ENCODE data around the gene HM13.
"Not testable (repeated sequence)": the region's sequence is repeated elsewhere in the genome, so short reads cannot be mapped to it uniquely, and the experiment has no call there.

Gene HM13

GRCh38 chr20:31502884-31503673, 11.2 kb upstream of the HM13 start:
- peak; percentile 83 for DNase-seq

DNA sequence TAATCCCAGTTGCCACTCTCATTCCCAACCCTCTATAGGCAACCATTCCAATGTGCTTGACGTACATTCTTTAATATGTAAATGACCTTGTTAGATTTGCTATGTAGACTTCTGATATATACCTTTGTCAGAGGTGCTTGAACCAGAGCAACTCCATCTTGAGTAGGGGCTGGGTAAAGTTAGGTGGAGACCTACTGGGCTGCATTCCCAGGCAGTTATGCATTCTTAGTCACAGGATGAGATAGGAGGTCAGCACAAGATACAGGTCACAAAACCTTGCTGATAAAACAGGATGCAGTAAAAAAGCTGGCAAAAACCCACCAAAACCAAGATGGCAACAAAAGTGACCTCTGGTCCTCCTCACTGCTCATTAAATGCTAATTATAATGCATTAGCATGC, 8.3 kb upstream of the HM13 start:
- no peak for DNase-seq

- no peak for DNase-seq
Measured at GRCh38 chr20:31508517-31509244, 5.6 kb upstream of the HM13 start.

DNA sequence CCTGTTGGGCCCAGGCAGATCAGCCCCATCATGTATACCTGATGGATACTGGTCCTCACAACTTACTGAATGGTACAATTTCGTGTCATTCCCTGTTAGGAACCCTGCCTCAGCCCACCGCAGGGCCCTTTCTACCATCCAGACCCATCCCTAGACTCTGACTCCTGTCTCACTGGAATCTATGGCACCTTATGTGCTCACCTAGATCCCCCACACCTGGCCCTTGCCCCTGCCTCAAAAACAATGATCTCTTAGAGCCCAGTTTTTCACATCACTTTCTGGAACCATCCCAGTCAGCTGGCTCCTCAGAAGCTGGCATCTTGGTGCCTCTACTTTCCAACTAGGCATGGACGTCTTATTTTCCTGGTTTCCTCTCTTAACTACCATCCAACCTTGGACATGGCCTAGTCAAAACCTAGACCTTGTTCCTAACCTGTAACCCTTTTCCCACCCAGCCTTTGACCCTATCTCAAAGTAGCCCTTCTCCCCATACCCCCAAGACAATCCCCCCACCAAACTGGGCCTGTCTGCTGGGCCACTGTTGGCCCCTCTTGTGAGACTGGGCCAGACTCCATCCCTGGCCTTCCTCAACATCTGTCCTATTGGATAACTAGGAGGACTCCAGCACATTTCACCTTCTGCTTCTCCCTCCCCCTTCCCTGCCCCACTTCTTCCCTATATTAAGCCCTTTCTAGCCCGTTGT, 981 bp downstream of the HM13 start:
- DNase-seq: no peak

DNA sequence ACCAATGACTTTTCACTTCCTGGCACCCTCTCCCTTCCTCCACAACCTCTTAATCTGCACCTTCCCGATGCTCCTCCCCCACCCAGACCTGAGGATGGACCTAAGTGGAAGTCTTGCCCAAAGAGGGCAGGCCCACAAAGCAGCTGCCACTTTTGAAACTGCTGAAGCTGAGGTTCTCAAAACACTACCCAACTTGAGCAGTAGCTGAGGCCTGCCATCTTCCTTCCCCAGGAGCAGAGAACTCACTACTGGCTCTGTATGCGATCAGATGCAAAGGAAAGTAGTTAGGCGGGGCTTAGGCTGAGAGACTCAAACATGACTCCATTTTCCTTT, 1.5 kb downstream of the HM13 start:
- no peak for DNase-seq

DNA sequence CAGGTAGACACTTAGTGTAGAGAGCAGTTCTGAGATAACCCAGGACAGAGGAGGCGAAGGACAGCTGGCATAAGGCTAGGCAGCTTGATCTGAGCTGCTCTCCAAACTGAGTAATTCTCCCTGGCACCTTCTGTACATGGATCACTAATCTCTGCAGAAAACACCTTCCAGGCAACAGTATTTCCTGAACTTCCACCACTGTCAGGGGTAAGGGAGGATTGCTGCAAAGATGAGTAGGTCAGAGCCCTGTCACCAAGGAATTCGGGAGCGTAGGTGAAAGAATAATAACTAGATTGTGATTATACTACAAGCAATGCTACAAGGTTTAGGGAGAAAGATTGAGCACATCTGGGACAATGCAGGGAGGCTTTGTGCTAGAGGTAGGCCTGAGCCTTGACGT, 1.9 kb downstream of the HM13 start:
- DNase-seq: no peak

DNA sequence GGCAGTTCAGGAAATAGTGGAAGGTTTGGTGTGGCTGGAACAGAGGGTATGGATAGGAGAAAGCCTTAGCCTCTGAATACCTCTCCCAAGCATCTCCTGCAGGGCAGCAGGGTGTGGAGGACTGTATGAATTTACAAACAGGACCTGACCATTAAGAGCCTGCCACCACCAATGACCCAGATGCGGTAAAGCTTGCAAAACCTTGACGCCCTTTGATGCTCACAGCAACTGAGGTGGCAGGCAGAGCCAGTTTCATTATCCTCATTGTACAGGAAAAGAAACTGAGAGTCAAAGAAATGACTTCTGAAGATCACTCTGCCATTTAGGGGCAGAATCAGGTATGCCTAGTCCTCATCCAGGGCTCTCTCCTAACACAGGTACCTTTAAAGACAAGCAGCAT, 2.4 kb downstream of the HM13 start:
- peak; percentile 8 for DNase-seq

- no peak for DNase-seq
Measured at GRCh38 chr20:31517373-31517772, 3.1 kb downstream of the HM13 start.

DNA sequence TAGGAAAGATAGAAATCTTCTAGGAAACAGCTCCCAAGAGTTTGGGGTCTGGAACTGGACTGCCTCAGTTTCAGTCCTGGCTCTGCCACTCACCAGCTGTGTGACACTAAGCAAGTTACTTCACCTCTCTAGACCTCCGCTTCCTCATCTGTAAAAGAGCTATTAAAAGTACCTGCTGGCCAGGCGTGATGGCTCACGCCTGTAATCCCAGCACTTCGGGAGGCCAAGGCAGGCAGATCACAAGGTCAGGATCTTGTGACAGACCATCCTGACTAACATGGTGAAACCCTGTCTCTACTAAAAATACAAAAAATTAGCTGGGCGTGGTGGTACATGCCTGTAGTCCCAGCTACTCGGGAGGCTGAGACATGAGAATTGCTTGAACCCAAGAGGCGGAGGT, 7.0 kb downstream of the HM13 start:
- DNase-seq: not testable (repeated sequence)

DNA sequence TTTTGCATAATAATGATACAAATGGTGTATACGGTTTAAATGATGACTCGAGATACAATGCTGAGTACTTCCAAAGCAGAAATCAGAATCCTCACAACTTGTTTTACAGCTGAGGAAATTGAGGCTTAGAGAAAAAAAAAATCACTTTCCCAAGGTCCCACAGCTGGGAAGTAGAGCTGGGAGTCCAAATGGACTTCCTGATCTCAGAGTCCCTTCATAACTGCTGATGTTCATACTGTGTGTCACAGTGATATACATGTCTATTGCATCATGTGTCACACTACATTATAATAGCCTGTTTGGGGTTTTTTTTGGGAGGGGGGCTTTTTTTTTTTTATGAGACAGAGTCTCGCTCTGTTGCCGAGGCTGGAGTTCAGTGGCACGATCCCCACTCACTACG, 8.5 kb downstream of the HM13 start:
- DNase-seq: no peak

DNA sequence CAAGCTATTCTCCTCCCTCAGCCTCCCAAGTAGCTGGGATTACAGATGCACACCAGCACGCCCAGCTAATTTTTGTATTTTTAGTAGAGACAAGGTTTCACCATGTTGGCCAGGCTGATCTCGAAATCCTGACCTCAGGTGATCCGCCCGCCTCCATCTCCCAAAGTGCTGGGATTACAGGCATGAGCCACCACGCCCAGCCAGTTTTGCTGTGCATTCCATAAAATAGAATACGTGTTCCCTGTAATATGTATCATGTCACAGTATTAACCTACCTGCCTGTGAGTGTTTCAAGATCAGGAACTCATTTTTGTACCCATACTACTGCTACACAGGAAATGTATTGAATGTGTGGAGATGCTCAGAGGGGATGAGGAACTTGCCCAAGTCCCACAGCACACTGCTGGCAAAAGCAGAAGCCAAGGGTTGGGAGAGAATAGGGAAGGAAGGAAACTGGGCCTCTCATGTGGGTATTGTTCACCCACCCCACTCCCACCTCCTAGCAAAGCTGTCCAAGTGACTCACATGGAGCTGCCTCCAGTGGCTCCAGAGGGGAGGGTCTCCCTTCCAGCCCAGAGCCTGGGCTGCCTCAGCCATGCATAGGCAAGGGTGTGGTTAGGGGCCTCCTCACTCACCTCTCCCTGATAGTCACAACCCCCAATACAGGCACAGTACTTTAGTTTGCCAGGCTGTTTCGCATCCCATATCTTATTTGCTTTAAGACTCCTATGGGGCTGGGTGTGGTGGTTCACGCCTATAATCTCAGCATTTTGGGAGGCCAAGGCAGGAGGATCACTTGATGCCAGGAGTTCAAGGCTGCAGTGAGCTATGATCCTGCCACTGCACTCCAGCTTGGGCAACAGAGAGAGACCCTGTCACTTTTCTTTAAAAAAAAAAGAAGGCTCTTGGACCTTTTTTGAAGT, 9.4 kb downstream of the HM13 start:
- DNase-seq: no peak

DNA sequence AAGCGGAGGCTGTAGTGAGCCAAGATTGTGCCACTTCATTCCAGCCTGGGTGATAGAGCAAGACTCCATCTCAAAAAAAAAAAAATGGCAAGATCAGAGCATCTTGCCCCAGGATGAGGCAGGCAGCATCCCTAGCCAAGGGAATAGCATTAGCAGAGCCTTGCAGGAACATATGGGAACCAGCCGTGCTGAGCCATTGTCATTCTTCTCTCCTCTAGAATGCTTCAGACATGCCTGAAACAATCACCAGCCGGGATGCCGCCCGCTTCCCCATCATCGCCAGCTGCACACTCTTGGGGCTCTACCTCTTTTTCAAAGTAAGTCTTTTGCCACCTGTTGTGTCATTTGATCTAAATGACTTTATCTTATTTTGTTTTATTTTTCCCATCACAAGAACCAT, 13.0 kb downstream of the HM13 start:
- DNase-seq: no peak

DNA sequence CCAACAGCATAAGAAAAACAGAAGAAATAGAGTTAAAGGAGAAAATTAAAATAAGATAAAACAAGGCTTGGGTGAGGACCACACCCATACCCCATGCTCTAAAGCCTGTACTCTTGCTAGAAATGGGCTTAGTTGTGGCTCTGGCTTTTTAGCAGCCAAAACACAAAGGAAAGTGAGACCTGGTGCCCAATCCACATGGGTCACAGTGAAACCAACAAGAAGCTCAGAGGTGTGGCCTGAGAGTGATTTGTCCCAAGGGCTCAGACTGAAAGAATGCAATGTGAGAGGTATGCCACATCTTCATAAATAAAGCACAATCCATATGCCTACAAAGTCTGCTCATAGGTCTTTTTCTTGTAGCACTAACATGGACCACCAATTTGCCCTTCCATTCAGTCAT, 21.1 kb downstream of the HM13 start:
- DNase-seq: no peak

DNA sequence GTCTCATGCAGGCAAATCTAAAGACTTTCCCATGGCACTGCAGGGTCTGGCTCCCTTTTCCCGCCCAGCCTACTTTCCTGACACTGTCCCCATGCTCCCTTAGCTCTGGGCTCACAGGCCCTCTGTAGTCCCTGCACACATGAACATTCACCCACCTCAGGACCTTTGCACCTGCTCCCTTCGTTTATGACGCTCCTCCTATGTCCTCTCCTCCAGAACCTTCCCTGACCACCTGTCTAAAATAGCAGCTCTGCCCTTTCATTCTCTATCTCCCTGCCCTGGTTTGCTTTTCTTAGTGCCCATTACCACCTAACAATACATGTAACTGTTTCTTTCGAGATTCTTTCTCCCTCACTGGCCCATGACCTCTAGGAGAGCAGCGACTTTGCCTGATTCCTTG, 22.3 kb downstream of the HM13 start:
- no peak for DNase-seq

- no peak for DNase-seq
Measured at GRCh38 chr20:31537116-31537871, 23.1 kb downstream of the HM13 start.

DNA sequence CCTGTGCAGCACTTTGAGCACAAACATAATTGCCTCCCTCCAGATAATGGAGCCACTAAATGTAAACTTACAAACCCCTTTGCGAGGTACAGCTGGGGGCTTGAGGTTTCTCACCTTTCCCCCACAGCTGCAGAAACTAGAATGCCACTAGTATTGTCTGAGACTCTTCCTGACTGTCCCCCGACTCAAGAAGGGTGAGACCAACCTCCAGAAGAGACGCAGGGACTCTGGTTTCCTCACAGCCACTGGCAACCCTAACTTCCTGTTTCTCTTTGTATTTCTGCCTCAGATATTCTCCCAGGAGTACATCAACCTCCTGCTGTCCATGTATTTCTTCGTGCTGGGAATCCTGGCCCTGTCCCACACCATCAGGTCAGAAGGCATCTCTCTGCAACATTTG, 23.6 kb downstream of the HM13 start:
- DNase-seq: no peak

GRCh38 chr20:31538326-31538725, 24.1 kb downstream of the HM13 start:
- DNase-seq: no peak

DNA sequence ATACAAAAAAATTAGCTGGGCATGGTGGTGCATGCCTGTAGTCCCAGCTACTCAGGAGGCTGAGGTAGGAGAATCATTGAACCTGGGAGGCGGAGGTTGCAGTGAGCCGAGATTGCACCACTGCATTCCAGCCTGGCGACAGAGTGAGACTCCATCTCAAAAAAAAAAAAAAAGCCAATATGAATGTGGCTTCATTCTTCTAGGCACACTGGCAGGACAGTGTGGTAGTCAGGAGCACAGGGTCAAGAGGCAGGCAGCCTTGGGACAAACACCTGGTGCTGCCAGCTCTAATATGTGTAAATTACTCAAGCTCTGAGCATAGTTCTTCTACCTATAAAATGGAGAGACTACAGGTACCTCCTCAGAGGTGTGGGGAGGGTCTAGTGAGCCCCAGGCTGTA, 25.4 kb downstream of the HM13 start:
- DNase-seq: not testable (repeated sequence)

DNA sequence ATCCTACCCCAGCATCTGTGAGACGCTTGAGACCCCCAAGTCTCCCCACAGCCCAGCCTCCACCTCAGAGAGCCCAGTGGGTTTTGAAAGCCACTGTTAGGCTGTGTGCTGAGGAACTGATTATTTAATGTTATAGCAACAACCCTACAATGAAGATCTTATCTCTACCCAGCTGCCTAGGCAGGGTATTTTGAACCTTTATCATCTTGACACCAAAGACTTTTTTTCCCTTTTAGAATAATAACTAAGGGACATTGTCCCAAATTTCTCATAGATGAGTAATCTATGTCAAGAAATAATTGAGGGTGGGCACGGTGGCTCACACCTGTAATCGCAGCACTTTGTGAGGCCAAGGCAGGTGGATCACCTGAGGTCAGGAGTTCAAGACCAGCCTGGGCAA, 26.2 kb downstream of the HM13 start:
- no peak for DNase-seq

DNA sequence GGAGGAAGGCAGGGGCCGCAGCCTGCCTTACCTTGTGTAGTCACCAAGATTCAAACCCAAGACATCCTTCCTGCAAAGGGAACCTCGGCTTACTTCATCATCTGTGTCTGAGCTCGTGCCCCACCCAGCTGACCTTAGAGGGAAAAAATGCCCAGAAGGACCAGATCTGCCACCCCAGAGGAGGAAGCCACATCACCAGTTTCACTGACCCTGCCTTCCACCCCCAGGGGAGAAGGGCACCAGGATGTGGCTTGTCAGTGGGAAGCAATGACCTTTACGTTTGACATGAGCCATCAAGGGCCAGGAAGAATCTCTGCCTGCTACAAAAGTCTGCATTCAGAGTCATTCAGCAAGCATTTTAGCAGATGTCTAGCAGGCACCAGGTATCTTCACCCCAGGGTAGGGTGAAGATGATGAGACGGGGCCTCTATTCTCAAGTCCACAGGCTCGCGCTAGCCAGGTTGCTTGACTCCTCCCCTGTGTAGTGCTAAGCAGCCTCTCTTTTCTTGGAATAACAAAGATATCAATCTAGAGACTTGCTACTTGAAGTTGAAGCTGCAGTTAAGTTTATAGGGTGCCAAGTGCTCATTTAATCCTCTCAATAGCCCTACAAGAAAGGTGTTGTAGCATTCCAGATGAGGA, 28.1 kb downstream of the HM13 start:
- no peak for DNase-seq

GRCh38 chr20:31542963-31543362, 28.7 kb downstream of the HM13 start:
- DNase-seq: no peak
